DOHH2 (cell line): ENCODE data around the gene NUDT3.
"Not testable (repeated sequence)": the region's sequence is repeated elsewhere in the genome, so short reads cannot be mapped to it uniquely, and the experiment has no call there.

Experiments used
- CTCF ChIP-seq: fragments of 200-600 bp; sonication (generic); IDR thresholded peaks from one replicate; pipeline ENCODE4 v1.5.1; 2014; ENCODE audit warnings: antibody characterized with exemption, mild to moderate bottlenecking, low read depth, low read length; ENCODE audit not compliant: poor library complexity, severe bottlenecking
- EZH2phosphoT487 ChIP-seq: fragments of 200-600 bp; sonication (generic); IDR thresholded peaks from 2 replicates; pipeline ENCODE4 v1.6.1; 2017; ENCODE audit warnings: borderline replicate concordance, mild to moderate bottlenecking, antibody characterized with exemption, low read length, moderate library complexity, mixed read lengths

- TF ChIP-seq CTCF, EZH2phosphoT487: not testable (repeated sequence)
Observed at GRCh38 chr6:34263484-34263883, 129.0 kb downstream of the NUDT3 start.
